HG03064 (cell line): ENCODE results near the gene PODXL2.

ENCODE experiments used
- ATAC-seq: cut with Tn5 transposase; IDR thresholded peaks from one replicate; pipeline ENCODE4 v1.9.1; 2021; ENCODE audit warnings: low read depth; ENCODE audit not compliant: unreplicated experiment

Gene PODXL2

DNA sequence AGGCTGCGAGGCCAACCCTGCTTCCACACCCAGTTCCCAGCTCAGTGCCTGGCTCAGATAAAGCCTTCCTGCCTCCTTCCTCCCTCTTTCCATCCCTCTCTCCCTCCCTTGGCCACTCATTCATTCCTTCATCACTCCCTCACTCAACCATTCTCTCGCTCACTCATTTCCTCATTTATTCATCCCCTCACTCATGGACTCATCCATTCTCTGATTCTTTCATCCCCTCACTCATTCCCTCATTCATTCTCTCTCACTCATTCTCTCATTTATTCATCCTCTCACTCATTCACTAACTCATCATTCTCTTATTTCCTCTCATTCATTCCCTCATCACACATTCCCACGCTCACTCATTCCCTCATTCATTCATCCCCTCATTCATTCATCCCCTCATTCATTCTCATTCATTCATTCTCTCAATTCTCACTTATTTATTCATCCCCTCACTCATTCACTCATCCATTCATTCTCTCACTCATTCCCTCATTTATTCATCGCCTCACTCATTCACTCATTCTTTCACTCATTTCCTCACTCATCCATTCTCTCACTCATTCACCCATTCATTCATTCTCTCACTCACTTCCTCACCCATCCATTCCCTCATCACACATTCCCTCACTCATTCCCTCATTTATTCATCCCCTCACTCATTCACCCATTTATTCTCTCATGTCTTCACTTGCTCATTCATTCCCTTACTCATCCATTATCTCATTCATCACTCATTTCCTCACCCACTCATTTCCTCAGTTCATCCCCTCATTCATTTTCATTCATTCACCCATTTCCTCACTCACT lies 56.9 kb downstream of the PODXL2 start:
- ATAC-seq, result no peak

DNA sequence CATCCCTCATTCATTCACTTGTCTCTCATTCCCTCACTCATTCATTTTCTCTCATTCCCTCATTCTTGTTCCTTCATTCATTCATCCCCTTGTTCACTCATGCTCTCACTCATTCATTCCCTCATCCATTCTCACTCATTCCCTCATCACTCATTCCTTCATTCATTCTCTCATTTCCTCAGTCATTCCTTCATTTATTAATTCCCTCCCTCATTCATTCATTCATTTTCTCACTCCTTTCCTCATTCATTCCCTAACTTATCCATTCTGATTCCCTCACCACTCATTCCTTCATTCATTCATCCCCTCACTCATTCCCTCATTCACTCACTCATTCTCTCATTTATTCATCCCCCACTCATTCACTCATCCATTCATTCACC lies 57.5 kb downstream of the PODXL2 start:
- no peak for ATAC-seq

DNA sequence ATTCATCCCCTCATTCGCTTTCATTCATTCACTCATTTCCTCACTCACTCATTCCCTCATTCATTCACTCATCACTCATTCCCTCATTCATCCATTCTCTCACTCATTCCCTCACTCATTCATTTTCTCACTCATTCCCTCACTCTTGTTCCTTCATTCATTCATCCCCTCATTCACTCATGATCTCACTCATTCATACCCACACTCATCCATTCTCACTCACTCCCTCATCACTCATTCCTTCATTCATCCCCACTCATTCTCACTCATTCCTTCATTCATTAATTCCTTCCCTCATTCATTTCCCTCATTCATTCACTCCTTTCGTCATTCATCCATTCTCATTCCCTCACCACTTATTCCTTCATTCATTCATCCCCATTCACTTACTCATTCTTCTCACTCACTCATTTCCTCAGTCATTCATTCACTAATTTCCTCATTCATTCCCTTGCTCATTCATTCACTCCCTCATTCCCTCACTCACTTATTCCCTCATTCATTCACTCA lies 58.3 kb downstream of the PODXL2 start:
- ATAC-seq, result no peak

DNA sequence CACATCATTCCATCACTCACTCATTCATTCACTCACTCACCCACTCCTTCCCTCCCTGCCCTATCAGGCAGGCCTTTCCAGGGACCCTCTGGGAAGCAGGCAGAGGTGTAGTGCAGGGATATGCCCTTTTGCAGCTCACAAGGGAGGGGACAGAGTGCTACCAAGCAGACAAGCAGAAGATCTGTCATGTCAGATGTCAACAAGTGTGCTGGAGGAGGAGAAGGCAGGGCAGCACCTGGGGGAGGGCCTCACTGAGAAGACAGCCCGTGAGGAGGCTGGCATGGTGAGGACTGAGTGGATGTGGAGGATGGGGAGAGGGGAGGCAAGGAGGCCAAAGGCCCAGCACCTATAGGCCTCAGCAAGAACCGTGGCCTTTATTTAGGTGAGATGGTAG lies 59.0 kb downstream of the PODXL2 start:
- ATAC-seq, result no peak

DNA sequence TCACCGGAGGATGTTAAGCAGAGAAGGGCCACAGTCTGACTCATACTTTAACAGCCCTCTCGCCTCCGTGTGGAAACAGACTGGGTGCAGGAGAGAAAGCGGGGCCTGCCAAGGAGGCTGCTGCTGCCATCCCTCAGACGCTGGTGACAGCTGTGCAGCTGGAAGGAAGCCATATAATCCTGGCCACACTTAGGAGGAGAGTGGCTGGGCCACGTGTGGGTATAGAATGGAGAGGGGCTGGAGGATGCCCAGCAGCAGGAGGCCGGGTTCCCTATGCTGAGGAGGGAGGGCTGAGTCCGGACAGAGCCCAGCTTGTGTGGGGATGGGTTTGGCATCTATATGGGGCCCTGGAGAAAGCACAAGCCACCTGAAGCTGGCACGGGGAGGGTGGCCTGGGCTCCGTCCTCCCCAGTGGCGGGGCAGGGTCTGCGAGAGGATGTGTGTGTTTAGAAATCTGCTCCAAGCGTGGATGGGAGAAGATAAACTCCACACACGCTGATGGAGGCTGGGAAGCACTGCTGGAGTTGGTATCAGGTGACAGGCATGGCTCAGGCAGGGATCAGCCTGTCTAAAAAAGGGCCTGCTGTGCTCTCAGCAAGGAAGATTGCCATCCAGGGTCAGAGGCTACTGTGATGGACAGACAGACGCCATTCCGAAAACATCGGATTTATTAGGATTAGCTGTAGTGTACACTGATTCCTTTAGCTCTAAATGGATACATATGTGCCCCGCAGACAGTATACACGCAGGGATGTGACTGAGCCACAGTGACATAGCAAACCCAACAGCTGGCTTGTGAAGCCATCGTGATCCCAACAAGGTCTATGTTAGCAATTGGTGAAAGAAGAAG lies 59.7 kb downstream of the PODXL2 start:
- ATAC-seq, result no peak

DNA sequence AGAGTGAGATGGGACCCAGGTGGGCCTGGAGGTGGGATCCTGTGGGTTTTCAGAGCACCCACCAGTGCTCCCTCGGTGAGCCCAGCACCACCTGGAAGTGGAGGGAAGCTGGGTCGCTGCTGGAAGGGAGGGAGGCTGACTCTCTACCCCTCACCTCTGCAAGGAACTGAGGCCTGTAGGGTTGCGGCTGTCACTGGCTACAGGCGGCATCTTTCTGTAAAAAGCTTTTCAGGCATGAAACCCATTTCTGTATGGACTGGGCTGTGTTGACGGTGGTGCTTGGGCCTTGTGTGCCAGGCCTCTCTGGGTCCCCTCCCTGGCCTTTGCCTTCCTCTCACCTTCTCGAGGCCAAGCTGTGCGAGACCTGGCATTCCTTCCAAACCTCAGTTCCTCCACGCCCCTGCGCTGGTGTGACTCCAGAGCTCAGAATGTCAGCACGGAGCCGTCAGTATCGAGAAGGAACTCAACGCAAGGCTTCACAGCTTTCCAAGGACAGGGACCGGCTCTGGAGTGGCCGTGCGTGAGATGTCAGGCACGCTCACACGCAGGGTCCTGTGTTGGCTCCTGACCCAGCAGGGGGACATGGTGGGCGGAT lies 60.4 kb downstream of the PODXL2 start:
- no peak for ATAC-seq

DNA sequence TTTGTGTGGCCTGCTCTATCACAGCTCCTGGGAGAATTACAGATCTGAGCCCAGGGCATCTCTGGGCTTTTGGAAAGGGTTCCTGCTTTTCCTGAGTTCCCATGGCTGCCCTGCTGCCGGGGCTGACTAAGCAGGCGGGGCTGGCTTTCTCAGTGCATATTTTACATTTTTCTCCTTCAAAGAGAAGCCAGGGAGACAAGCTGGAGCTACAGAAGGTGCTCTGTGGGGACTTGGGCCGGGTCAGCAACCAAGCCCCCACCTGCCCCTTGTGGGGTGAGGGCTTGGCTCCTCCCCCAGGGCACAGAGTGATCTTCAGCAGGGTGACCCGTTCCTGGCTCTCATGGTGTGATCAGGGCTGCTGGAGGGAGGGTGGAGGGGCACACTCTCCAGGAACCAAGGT lies 61.1 kb downstream of the PODXL2 start:
- no peak for ATAC-seq

DNA sequence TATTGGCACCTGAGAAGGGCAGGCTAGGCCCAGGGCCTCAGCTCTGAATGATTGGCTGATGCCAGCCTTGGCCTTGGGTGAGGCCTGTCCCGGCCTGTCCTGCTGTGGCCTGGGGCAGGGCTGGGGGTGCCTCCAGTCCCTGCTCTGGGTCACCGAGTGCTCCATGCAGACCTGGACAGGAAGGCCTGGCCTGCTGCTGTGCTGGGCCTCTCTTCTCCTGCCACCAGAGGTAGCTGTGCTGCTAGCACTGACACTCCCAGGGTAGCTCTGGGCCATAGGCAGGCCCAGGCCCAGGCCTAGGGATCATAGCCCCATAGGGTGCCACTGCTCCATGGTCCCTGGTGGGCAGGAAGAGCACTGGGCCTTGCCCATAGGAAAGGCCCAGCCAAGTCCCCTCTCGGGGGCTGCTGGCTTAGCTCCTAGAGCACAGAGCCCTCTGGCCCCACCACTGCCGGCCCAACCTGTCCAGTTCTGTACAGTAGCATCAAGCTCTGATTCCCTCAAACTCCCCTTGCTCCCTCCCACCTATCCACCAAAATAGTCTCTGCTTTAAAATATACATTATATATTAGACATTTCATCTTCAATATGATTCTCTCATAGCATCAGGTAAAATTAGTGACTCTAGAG lies 62.0 kb downstream of the PODXL2 start:
- no peak for ATAC-seq

DNA sequence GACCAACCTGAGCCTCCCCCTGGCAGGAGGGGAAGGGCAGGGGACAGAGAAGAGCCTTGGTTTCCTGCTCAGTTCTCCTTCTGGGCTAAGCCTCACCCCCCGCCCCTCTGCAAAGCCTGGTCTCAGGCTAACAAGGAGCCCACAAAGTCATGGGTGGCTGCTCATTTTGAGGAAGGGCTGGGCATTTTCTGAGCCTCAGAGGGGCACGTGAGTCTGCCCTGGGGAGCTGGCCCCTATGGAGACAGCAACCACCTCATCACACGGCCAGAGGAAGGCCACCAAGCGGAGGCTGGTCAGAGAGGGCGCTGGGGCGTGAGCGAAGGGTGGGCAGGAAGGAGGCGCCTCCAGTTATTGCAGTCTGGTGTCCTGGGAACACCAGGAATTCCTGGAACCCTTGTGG lies 62.5 kb downstream of the PODXL2 start:
- ATAC-seq, result no peak

DNA sequence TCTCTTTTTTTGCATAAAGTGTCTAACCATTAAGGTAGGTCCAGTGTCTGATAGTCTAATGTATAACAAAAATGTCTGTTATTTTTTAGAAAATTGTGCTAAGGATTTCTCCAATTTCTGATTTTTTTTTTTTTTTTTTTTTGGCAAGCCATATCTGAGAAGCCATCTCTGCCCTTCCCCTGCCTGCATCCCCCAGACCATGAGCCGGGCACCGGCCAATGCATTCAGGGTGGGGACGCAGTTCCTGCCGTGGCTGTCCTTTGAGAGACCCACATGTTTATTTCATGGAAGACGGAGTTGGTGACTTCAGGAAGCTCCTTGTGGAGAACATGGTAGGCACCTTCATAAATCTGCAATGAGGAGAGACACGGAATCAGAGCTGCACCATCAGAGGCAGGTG lies 63.0 kb downstream of the PODXL2 start:
- ATAC-seq, result no peak

DNA sequence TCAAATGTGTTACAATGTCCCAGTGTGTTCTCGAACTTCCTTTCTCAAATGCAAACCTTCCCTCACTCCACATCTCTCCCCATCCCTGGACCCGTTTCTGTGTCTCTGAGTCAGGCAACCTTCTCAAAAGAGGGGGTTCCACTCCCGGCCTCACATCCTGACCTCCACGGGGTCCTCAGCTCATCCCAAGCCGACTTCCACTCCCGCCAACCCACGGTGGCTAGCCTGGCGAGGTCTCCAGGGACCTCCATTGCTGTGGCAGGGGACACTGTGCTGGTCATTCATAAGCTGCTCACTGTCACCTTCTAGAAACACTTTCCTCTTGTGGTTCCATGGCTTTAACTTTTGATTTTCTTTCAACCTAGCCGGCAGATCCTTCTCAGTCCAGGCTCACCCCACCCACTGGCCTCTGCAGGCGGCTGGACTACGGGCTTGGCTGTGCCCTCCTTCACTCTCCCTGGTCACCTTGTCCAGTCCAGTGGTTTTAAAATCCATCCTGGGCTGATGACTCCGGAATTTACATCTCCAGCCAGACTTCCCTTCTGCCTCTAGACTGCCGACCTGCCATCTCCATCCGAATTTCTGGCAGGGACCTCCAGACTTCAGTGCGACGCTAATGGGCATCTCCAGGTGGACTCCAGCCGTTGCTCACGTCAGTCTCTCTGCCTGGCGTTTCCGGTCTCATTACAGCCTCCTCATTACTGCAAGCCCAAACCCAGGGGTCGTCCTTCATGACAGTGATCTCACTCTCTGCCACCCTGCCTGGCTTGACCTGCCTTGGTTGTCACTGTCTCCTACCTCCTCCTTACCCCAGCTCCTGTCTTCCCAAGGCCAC lies 63.7 kb downstream of the PODXL2 start:
- no peak for ATAC-seq

DNA sequence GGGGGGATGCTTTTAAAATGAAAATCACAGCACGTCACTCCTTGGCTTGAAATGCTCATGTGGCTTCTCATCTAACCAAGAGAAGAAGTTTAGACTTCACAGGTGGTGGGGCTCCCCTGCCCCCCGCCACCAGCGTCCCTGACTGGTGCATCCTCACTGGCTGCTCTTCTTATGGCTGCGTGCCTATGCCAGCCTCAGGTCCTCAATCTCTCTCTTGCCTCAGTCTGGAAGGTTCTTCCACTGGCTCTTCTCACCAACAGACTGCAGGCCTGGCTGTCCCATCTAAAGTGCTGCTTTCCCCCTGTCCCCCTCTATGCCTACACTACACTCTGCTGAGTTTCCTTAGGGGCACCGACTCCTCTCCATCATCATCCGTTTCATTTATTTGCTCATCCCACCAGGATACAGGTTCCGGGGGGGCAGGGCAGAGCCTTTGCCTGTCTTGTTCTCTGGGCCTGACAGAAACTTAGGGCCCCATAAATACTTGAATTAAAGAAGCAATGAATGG lies 64.4 kb downstream of the PODXL2 start:
- no peak for ATAC-seq

DNA sequence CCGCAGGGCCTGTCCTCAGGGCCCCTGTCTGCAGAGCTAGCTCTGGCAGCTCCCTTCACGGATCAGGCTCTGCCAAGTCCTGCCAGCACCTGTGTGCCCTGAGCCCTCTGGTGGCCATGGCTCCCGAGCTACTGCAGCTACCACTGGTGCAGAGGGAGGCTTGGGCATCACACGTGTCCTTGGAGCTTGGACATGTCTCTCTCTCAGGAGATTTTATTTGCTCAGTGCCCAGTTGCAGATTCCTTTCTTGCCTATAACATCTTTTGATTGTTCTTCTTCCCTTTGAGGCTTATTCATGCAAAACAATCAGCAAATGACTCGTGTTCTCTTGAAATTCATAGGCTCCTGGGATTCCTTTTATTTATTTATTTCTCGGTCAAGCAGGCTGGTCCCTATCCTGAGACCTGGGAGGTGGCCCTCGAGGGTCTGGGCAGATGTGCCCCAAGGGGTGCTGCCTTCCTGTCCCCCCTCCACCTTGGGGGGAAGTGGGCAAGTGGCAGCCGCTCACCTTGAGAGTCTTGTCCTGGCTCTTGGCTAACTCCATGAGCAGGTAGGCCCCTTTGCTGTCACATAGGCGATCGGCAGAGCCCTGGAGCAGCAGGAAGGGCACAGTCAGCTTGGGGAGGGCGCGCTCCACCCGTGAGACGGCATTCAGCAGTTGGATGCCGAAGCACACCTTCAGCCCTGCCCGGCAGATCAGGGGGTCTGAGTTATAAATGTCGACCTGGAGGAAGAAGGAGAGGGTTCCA lies 65.7 kb downstream of the PODXL2 start:
- ATAC-seq, result no peak

DNA sequence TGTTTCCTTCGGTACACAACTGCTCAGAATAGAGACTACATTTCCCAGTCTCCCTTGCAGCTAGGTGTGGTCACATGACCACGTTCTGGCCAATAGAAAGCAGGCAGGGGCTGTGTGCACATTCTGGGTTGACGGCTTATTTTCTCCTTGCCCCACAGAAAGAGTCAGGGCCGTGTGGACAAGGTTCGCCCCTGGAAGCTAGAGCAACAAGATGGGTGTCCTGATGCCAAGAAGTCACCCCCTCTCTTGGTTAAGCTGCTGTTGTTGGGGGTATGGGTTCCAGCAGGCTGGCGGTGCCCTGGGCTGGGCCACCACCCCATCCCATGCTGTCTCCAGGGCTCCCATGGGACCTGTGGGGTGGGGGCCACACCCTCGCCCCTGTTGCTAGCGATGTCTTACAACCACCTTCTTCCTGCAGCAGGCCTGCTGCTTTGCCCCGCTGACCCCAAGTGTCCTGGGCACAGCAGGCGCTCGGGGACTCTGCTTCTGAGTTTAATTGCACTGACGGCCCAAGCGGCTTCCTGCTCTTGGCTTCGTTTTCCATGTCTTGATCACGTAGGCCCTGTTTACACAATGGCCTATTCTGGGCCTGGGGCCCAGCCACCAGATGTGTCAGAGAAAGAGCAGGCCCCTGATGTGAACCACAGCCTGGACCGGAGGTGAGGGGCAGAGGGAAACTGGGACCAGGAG lies 68.7 kb downstream of the PODXL2 start:
- no peak for ATAC-seq

DNA sequence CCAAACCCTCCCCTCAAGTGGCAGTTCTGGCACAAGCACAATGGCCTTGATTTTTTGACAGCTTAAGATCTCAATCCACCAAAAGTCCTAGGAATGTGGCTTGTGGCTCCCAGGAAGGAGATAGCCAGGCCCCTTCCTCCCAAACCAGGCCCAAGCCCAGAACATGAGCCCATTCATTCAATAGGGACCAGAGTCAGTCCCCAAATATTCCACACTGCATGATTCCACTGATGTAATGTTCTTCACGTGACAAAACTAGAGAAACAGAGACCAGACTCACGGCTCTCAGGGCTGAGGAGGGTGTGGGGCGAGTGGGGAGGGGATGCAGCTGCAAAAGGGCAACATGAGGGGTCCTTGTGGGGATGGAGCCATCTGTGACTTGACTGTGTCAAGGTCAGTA lies 69.3 kb downstream of the PODXL2 start:
- ATAC-seq, result no peak

DNA sequence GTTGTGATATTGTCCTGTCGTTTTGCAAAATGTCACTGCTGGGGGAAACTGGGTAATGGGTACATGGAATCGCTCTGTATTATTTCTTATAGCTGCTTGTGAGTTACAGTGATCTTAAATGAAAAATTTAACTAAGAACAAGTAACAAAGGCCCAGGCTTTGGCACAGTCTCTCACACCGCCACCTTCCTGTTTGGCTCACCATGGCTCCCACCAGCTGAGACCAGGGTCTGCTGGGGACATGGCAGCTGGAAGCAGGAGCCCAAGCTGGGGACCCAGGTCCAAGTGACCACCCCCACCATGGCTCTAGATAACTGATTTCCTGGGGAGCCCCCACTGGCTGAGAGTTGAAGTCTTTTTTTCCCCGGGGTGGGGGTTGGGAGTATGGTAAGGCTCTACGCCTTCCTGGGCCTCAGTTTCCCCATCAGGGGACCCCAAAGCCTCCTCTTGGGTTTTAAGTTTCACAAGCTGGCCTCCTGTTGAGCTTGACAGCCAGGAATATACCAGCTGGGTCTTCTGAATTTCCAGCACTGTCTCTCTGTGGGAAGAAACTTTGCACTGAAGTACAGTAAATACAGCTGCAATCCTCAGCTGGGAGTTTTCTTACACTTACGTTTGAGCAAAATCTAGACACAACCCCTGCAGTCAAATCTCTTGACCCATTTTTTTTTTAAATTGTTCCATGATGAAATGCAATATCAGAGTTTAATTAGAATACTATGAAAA lies 69.9 kb downstream of the PODXL2 start:
- no peak for ATAC-seq

DNA sequence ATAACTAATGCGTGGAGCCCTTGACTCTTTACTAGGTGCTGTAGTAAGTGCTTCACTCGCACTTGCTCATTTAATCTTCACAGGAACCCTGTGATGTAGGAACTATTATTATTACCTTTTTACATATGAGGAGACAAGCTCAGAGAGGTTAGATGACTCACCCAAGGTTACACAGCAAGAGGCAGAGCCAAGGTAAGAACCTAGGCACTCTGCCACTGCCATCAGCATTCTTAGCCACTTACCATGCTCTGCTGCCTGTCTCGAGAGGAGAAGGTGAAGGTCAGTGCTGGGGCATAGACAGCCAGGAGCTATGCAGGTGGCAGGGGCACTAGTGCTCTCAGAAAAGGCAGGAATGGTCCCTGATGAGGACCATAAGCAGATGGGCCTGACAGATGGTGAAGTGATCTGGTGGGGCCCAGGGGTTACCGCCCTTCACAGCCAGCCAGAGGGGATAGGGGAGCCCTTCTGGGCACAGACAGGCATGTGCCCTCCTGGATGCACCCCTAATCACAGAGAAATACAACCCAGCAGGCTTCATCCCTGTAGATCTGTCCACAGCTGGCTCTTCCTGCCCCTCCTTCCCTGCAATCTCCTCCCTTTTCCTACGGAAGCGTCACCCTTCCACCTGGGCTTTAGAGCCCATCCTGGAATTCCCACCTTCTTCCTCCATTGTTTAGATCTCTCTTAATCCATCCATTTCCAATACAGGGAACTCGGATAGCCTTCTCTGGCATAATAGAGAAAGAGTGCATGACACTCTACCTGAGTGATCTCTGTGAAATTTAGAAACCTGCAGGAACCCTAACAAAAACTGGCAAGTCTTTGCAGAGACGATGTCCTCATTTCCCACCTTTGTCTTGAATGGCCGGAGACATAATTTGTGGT lies 70.7 kb downstream of the PODXL2 start:
- ATAC-seq, result no peak
